Measurements from ENCODE around the gene SKIC8.

The SKIC8 gene

DNA sequence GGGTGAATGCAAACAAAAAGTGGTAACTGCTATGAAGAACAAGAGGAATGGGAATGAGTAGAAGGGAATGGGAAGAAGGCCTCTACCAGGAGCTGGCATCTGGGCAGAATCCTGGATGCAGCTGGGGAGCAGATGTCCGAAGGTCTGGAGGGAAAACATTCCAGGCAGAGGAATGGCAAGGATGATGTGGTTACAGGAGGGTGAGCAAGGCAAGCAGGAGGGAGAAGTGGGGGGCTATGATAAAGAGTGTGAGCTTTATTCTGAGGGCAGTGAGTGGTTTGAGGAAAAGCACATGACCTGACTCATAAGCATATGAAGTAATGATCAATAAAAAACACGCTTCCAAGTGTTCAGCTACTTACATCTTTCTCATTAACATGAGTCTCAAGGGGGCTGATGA lies 17.1 kb downstream of the SKIC8 start:
- Mint-ChIP-seq H3K36me3 (peaks cover 96% of the 10 kb centered on the region), H3K9me3 (no peaks in the 10 kb centered on the region), H3K4me3 (no peak overlapping the region), H3K4me1 (no peaks in the 10 kb centered on the region), H3K27ac (peak overlapping the region; percentile 71)
- ATAC-seq = no peak
- DNase-seq (ENCODE audit: low spot score in 2 of 2) = no peak

DNA sequence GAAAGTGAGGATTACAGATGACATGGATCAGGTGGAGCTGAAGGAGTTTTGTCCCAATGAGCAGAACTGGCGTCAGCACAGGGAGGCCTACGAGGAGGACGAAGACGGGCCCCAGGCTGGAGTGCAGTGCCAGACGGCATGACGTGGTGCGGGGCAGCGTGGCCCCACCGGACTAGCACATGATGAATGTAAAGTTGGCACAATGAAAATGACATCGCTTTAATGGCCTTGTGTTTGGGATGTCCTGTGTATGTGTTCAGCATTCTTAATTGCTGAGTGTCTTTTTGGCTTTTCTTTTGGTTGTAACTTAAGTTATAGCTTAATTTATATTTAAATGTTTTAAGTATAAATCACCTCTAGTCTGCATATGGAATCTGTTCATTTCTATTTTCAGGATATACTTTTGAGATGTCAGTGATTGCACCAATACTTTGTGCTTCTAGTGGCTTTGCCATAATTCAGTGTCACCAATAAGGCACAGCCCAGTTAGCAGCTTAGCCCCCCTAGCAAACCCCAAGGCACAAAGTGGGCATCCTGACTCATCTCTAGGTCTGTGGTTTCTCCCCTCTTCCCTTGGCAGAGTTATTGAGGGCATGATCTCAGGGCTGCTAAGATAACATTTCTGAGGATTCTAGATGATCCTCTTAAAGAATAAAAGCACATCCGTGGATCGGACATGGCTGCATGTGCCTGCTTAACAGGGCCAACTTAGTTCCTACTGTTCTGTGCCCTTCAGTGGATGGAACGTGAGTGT lies 18.9 kb downstream of the SKIC8 start:
- ATAC-seq (peak; percentile 69), DNase-seq (ENCODE audit: low spot score in 2 of 2) (no peak)
- peak overlapping the region; percentile 63 for H3K27ac Mint-ChIP-seq
- H3K4me3 Mint-ChIP-seq = no peak overlapping the region
- H3K36me3 Mint-ChIP-seq = peaks cover 90% of the 10 kb centered on the region
- H3K9me3 Mint-ChIP-seq = no peaks in the 10 kb centered on the region
- no peaks in the 10 kb centered on the region for H3K4me1 Mint-ChIP-seq

- ATAC-seq (no peak), DNase-seq (ENCODE audit: low spot score in 2 of 2) (no peak)
- Mint-ChIP-seq H3K4me3 (no peak overlapping the region), H3K9me3 (no peaks in the 10 kb centered on the region), H3K36me3 (peaks cover 79% of the 10 kb centered on the region), H3K27ac (no peak overlapping the region), H3K4me1 (no peaks in the 10 kb centered on the region)
Measured at GRCh38 chr15:78276064-78276943, 23.1 kb downstream of the SKIC8 start.

- peaks cover 75% of the 10 kb centered on the region for H3K36me3 Mint-ChIP-seq
- H3K27ac Mint-ChIP-seq = no peak overlapping the region
- ATAC-seq (no peak), DNase-seq (ENCODE audit: low spot score in 2 of 2) (no peak)
- H3K4me3 Mint-ChIP-seq = no peak overlapping the region
- no peaks in the 10 kb centered on the region for H3K4me1 Mint-ChIP-seq
- no peaks in the 10 kb centered on the region for H3K9me3 Mint-ChIP-seq
Measured at GRCh38 chr15:78274994-78275393, 24.4 kb downstream of the SKIC8 start.

DNA sequence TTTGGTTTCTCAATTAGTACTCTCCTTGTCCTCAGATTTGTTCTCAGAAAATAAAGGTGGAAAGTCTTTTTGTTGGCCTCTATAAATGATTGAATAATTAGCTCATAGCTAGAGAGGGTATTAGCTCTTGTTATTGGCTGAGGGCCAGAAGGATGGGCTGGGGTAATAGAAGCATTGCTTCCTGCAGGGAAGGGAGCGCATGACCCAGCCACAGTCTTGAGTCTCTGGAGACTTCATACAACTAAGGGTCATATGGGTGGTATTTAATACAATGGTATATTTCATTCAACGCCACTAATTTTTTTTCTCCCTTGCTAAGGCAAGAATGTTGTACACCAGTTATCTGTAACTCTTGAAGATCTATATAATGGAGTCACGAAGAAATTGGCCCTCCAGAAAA lies 26.6 kb downstream of the SKIC8 start:
- ATAC-seq (no peak), DNase-seq (ENCODE audit: low spot score in 2 of 2) (no peak)
- H3K9me3 Mint-ChIP-seq = no peaks in the 10 kb centered on the region
- H3K4me3 Mint-ChIP-seq = no peak overlapping the region
- H3K36me3 Mint-ChIP-seq = peaks cover 54% of the 10 kb centered on the region
- H3K4me1 Mint-ChIP-seq = peaks cover 7% of the 10 kb centered on the region
- H3K27ac Mint-ChIP-seq = no peak overlapping the region

DNA sequence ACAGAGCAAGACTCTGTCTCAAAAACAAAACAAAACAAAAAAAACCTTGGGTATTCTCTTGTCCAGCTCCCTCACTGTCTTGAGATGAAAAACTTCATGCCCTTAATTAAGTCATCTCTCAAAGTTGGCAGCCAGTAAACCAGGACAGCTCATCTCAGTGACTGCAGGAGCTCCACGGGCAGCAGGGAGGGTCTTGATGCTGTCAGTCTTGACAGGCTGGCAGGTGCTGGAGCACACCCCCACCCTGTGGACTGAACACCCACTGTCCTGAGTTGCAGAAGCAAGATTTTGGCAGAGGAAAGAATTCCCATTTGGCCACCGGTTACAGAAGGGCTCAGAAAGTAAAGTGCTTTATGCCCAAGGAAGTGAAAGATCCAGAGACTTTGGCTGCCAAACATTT lies 27.1 kb downstream of the SKIC8 start:
- ATAC-seq = no peak

GRCh38 chr15:78266806-78267205 lies 32.6 kb downstream of the SKIC8 start:
- ATAC-seq = no peak
- DNase-seq (ENCODE audit: low spot score in 2 of 2) = no peak
- no peak overlapping the region for H3K4me3 Mint-ChIP-seq

More for the DNA sequence above, 27.1 kb downstream of the SKIC8 start:
- no peak for DNase-seq (ENCODE audit: low spot score in 2 of 2)
- H3K36me3 Mint-ChIP-seq = peaks cover 50% of the 10 kb centered on the region
- H3K27ac Mint-ChIP-seq = no peak overlapping the region
- H3K9me3 Mint-ChIP-seq = no peaks in the 10 kb centered on the region
- no peak overlapping the region for H3K4me3 Mint-ChIP-seq
- peaks cover 7% of the 10 kb centered on the region for H3K4me1 Mint-ChIP-seq

DNA sequence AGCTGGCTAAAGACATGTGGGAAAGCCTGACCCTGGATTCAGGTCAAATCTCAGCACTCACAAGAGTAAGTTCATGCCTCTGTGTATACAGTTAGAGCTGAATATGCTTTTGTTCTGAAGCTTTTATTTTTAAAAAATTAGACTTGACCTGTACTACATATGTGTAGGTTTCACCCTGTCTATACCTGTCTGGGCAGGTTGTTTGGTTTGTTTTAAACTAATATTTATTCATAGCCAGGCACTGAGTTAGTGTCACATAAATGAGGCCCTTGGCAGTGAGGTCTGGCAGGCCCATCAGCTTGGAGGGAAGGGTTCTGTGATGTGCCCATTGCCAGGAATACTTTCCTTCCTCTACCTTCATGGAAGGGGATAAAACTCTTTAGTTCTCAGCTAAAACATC lies 33.2 kb downstream of the SKIC8 start:
- H3K4me3 Mint-ChIP-seq = peak overlapping the region; percentile 71
- H3K36me3 Mint-ChIP-seq = peaks cover 15% of the 10 kb centered on the region
- no peaks in the 10 kb centered on the region for H3K9me3 Mint-ChIP-seq
- peak overlapping the region; percentile 89 for H3K27ac Mint-ChIP-seq
- H3K4me1 Mint-ChIP-seq = peaks cover 16% of the 10 kb centered on the region
- DNase-seq (ENCODE audit: low spot score in 2 of 2) (no peak), ATAC-seq (no peak)

More at GRCh38 chr15:78266806-78267205, 32.6 kb downstream of the SKIC8 start:
- Mint-ChIP-seq H3K36me3 (peaks cover 15% of the 10 kb centered on the region), H3K9me3 (no peaks in the 10 kb centered on the region), H3K27ac (no peak overlapping the region), H3K4me1 (peaks cover 16% of the 10 kb centered on the region)

DNA sequence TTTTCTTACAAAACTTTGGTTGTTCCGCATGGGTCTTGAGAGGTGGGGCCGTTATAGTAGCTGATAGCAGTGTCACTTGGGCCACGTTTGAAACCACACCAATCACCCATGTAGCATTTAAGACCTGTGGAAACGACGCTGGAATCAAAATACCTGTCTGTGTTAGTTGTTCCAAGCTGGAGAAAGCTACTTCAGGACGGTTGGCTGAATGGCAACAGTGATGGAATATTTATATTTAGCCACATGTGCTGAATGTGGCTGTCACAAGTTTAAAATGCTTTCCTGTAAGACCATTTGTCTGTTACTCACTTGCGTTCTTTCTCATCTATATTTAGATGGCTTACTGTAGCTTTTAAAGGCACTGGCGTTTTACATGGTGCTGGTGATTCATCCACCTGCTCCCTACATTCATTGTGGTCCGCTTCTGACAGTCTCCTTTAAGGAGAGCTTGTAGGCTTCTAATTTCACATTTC lies 33.6 kb downstream of the SKIC8 start:
- peak overlapping the region; percentile 71 for H3K4me3 Mint-ChIP-seq
- no peak for ATAC-seq
- peaks cover 11% of the 10 kb centered on the region for H3K36me3 Mint-ChIP-seq
- no peaks in the 10 kb centered on the region for H3K9me3 Mint-ChIP-seq
- peak overlapping the region; percentile 89 for H3K27ac Mint-ChIP-seq
- no peak for DNase-seq (ENCODE audit: low spot score in 2 of 2)
- peaks cover 16% of the 10 kb centered on the region for H3K4me1 Mint-ChIP-seq

DNA sequence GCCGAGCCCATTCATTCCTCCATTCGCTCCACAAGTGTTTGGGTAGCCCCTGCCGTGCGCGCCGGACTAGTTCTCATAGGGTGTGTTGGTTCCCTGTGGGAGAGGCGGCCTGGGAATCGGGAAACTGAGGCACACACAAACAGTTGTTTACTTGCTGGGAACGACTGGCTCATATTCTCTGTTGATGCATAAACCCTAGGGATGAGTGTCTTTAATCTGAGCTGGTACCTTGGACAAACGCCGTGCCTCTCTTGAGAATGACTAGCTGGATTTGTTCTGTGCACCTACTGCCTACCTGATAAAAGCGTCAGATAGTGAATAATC lies 34.3 kb downstream of the SKIC8 start:
- ATAC-seq (no peak), DNase-seq (ENCODE audit: low spot score in 2 of 2) (no peak)
- peak overlapping the region; percentile 71 for H3K4me3 Mint-ChIP-seq
- H3K9me3 Mint-ChIP-seq = no peaks in the 10 kb centered on the region
- peaks cover 16% of the 10 kb centered on the region for H3K4me1 Mint-ChIP-seq
- H3K27ac Mint-ChIP-seq = peak overlapping the region; percentile 89
- H3K36me3 Mint-ChIP-seq = peaks cover 6% of the 10 kb centered on the region

DNA sequence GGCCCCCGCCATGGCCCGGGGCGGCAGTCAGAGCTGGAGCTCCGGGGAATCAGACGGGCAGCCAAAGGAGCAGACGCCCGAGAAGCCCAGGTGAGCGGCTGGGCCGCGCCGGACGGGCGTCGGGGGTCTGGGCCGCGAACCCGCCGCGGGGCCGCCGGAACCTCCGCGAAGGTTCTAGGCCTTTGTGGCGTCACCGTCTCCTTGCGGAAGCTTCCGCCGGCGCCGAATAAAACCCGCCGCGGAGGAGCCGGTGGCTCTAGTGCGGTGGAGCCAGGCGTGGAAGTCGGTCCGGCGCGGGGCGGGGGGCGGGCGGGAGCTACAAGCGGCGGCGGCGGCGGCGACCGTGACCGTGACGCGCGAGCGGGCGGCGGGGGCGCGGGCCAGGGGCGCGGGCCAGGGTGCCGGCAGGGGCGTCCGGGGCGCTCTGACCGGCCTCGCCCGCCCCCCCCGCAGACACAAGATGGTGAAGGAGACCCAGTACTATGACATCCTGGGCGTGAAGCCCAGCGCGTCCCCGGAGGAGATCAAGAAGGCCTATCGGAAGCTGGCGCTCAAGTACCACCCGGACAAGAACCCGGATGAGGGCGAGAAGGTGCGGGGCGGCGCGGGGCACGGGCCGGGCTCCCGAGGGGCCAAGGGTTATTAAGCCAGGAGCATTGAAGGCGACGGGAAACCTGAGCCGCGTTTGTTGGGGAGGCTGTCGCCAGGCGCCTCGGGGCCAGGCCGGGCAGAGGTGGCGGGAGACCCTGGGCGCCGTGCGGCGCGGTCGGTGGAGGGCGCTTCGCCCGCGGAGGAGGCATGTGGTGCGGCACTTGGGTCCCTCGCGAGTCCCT lies 34.9 kb downstream of the SKIC8 start, which contains the start of gene DNAJA4:
Gene DNAJA4 (plus strand): TSS at position 259 of the 833 bp plus-strand sequence. CDS start 202 bp downstream, at position 461.
- Mint-ChIP-seq H3K4me1 (peaks cover 16% of the 10 kb centered on the region), H3K36me3 (peaks cover 6% of the 10 kb centered on the region), H3K27ac (peak within 1 kb of the TSS; percentile 89), H3K9me3 (no peaks in the 10 kb centered on the region), H3K4me3 (peak within 1 kb of the TSS; percentile 71)
- DNase-seq (ENCODE audit: low spot score in 2 of 2) (peak; percentile 56 to 83), ATAC-seq (peak; percentile 83)

GRCh38 chr15:78263907-78264303 lies 35.5 kb downstream of the SKIC8 start:
- H3K9me3 Mint-ChIP-seq = no peaks in the 10 kb centered on the region
- H3K4me1 Mint-ChIP-seq = peaks cover 14% of the 10 kb centered on the region
- DNase-seq (ENCODE audit: low spot score in 2 of 2) = no peak
- peak overlapping the region; percentile 72 for H3K27ac Mint-ChIP-seq
- H3K4me3 Mint-ChIP-seq = peak overlapping the region; percentile 71
- H3K36me3 Mint-ChIP-seq = peaks cover 6% of the 10 kb centered on the region
- ATAC-seq = no peak

GRCh38 chr15:78263351-78263781 lies 36.0 kb downstream of the SKIC8 start:
- ATAC-seq = no peak
- Mint-ChIP-seq H3K36me3 (peaks cover 6% of the 10 kb centered on the region), H3K27ac (peak overlapping the region; percentile 72), H3K4me3 (peak overlapping the region; percentile 71), H3K4me1 (peaks cover 9% of the 10 kb centered on the region), H3K9me3 (no peaks in the 10 kb centered on the region)
- DNase-seq (ENCODE audit: low spot score in 2 of 2) = no peak

DNA sequence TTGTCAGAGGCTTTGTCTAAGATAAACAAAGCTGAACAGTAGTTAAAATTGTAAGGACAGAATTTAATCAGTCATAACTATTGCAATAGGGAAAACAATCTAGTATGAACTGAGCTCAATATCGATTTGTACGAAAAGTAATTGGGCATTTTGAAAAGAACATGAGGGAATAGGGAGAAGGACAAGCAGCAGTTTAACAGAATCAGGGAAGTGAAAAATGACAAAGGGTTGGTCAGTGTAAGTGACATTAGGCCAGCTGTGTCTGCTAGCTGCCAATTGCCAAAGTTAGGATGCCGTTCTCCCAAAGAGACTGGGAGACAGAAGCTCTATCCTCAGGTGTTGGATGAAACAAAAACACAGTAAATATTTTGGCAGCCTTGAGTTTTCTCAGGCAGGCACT lies 38.3 kb downstream of the SKIC8 start:
- Mint-ChIP-seq H3K27ac (no peak overlapping the region), H3K4me1 (no peaks in the 10 kb centered on the region), H3K9me3 (no peaks in the 10 kb centered on the region), H3K36me3 (peaks cover 6% of the 10 kb centered on the region), H3K4me3 (no peak overlapping the region)
- ATAC-seq (no peak), DNase-seq (ENCODE audit: low spot score in 2 of 2) (no peak)

DNA sequence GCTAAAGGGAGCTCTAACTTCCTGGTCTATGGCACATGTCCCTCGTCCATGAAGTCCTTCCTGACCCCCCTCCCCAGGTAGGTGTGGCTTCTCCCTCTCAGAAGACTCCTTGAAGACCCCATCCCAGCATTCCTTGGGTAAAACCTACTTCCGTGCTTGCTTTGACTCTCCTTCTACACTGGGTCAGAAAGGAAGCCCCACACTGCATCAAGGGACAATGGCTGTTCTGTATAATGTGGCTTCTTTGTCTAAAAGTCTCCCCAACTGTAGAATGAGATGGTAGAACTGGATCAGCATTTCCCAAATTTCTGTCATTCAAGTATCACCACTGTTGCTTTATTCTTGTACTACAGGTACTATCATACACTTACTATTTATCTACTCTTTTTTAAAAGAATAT lies 38.9 kb downstream of the SKIC8 start:
- DNase-seq (ENCODE audit: low spot score in 2 of 2) = no peak
- Mint-ChIP-seq H3K27ac (peak overlapping the region; percentile 70), H3K36me3 (peaks cover 6% of the 10 kb centered on the region)

More for the DNA sequence above, 38.9 kb downstream of the SKIC8 start:
- Mint-ChIP-seq H3K4me3 (no peak overlapping the region), H3K4me1 (no peaks in the 10 kb centered on the region), H3K9me3 (no peaks in the 10 kb centered on the region)
- no peak for ATAC-seq

All from stimulated activated effector memory CD8-positive, alpha-beta T cell treated with anti-CD3 and anti-CD28 coated beads, Interleukin-12 subunit alpha, Interleukin-12 subunit beta, amount 100 ng/mL, for 72 hours (primary cell).